HepG2 (cell line): ENCODE measurements around the gene CCDC167. TPM values are rescaled to one million over a fixed set of nuclear protein-coding genes. Genes with fewer than 3 reads are reported as not detected.
A peak's percentile ranks its signal among the peaks of the same experiment; 100 is the strongest.
"Not testable (repeated sequence)": the region's sequence is repeated elsewhere in the genome, so short reads cannot be mapped to it uniquely, and the experiment has no call there.

Experiments
- ATAC-seq: fragments of 200-7000 bp; cut with Tn5 transposase; 3 replicates; pipeline ENCODE4 v1.9.1; 2020; ENCODE audit warnings: mild to moderate bottlenecking, moderate library complexity
- BruUV-seq: library from RNA; stranded (reverse); fragments of 400-500 nt; replicated peaks from 2 replicates; lab custom pipeline; 2021; lab: Mats Ljungman, UMichigan
- CTCF ChIA-PET: fragments of 300-600 bp; formaldehyde crosslinking; extraction: SDS; loops from one replicate; lab custom pipeline; 2021; ENCODE audit warnings: low total read pairs, inconsistent platforms, low intra/inter-chr PET ratio; lab: Yijun Ruan, JAX
- POLR2A ChIA-PET: fragments of 350-600 bp; sonication (Branson Sonifier 250); formaldehyde crosslinking; loops from one replicate; lab custom pipeline; 2020; ENCODE audit warnings: antibody characterized with exemption, inconsistent platforms; lab: Yijun Ruan, JAX
- DNase-seq: peaks from one replicate; pipeline ENCODE4 v3.0.0-alpha.2; 2015; ENCODE audit warnings: low spot score
- FAIRE-seq: peaks from 3 replicates; lab custom pipeline; 2011; peaks lifted over from hg19 to GRCh38; lab: Jason Lieb, UNC
- H2AFZ ChIP-seq: one replicate; pipeline ENCODE4 v1.6.1; 2011; ENCODE audit warnings: low read length, inconsistent platforms
- H3K27ac ChIP-seq: fragments of 300-600 bp; 3 replicates; pipeline ENCODE4 v1.8.0; 2011; ENCODE audit warnings: mixed run types, mild to moderate bottlenecking, mixed read lengths, low read length, inconsistent platforms; ENCODE audit not compliant: insufficient read depth; ENCODE audit errors: extremely low read length
- H3K27me3 ChIP-seq, 2 experiments: fragments of 200-600 bp in 1 of 2; 2 replicates in 1 of 2; 3 replicates in 1 of 2; pipeline versions ENCODE4 v1.6.0 to v1.8.0; 2011; ENCODE audit warnings: low read length in 2 of 2, mild to moderate bottlenecking in 2 of 2, moderate library complexity in 2 of 2, inconsistent platforms in 1 of 2; ENCODE audit not compliant: insufficient read depth in 2 of 2, control insufficient read depth in 1 of 2
- H3K36me3 ChIP-seq, 2 experiments: fragments of 200-600 bp in 1 of 2; replicated peaks in 1 of 2; 2 replicates in 1 of 2; 3 replicates in 1 of 2; pipeline versions ENCODE4 v1.5.1 to v1.8.0; 2011; ENCODE audit warnings: low read length in 2 of 2, inconsistent platforms in 1 of 2; ENCODE audit not compliant: insufficient read depth in 2 of 2, control insufficient read depth in 1 of 2
- H3K4me1 ChIP-seq: 2 replicates; pipeline ENCODE4 v1.5.1; 2012; ENCODE audit warnings: low read length, inconsistent platforms; ENCODE audit not compliant: insufficient read depth
- H3K4me2 ChIP-seq: 2 replicates; pipeline ENCODE4 v1.6.0; 2011; ENCODE audit warnings: low read depth, low read length, inconsistent platforms
- H3K4me3 ChIP-seq, 3 experiments: fragments of 200-600 bp in 1 of 3; sonication (generic), shearing (Covaris generic) in 1 of 3; replicated peaks in 1 of 3; 2 replicates each; pipeline ENCODE4 v1.5.1; 2011 to 2016; ENCODE audit warnings: low read length in 3 of 3, inconsistent platforms in 2 of 3, low read depth in 2 of 3, mild to moderate bottlenecking in 2 of 3, control low read depth in 1 of 3, mixed read lengths in 1 of 3; ENCODE audit not compliant: insufficient read depth in 1 of 3
- H3K79me2 ChIP-seq: one replicate; pipeline ENCODE4 v1.6.1; 2011; ENCODE audit warnings: low read length, inconsistent platforms; ENCODE audit not compliant: insufficient read depth
- H3K9ac ChIP-seq: 2 replicates; pipeline ENCODE4 v1.6.0; 2011; ENCODE audit warnings: mild to moderate bottlenecking, low read depth, low read length, inconsistent platforms; ENCODE audit not compliant: insufficient read depth
- H3K9me3 ChIP-seq: 2 replicates; pipeline ENCODE4 v1.5.1; 2012; ENCODE audit warnings: mild to moderate bottlenecking, low read length
- H4K20me1 ChIP-seq: 2 replicates; pipeline ENCODE4 v1.6.0; 2011; ENCODE audit warnings: inconsistent platforms, mild to moderate bottlenecking, low read length, moderate library complexity; ENCODE audit not compliant: insufficient read depth
- MAFK ChIP-seq, 2 experiments: IDR thresholded peaks in 1 of 2; conservative IDR thresholded peaks in 1 of 2; 2 replicates each; pipeline ENCODE4 v1.6.1; 2011; ENCODE audit warnings: improper control_type of control experiment in 2 of 2, low read length in 2 of 2
- NFYB ChIP-seq: sonication (generic); formaldehyde crosslinking; IDR thresholded peaks from 2 replicates; pipeline ENCODE4 v1.4.0; 2020; ENCODE audit warnings: missing genetic modification reagents
- RBAK ChIP-seq: sonication (generic); formaldehyde crosslinking; IDR thresholded peaks from 2 replicates; pipeline ENCODE4 v1.5.1; 2020; ENCODE audit warnings: mild to moderate bottlenecking, missing genetic modification reagents
- RFXANK ChIP-seq: IDR thresholded peaks from 2 replicates; pipeline ENCODE4 v1.6.1; 2016
- ZNF644 ChIP-seq: IDR thresholded peaks from 2 replicates; pipeline ENCODE4 v1.6.1; 2016; ENCODE audit warnings: low read depth
- ZNF773 ChIP-seq: sonication (generic); formaldehyde crosslinking; IDR thresholded peaks from 2 replicates; pipeline ENCODE4 v1.4.0; 2020; ENCODE audit warnings: missing genetic modification reagents, borderline replicate concordance
- whole genome bisulfite sequencing: methylation state at CpG from one replicate; pipeline ENCODE4 v1.1.6; 2017; ENCODE audit warnings: low lambda C conversion rate; 5-methylcytosine and 5-hydroxymethylcytosine counted together
- in situ Hi-C: cut with HindIII; loops from 2 replicates; pipeline ENCODE4 v1.10.0; 2017; ENCODE audit warnings: low pct_unique_long_range_greater_than_20kb; ENCODE audit not compliant: extremely low pct_ligation_motif_present
- intact Hi-C: fragments of 100-400 bp; cut with micrococcal nuclease; formaldehyde crosslinking; loops from one replicate; pipeline ENCODE4 v1.10.0; 2022; ENCODE audit not compliant: unreplicated experiment
- polyA plus RNA-seq, 8 experiments: library from polyadenylated mRNA; depleted of rRNA in 3 of 8; stranded (reverse) in 7 of 8; unstranded in 1 of 8; fragments of >200 nt; fragmentation: Illumina TruSeq in 4 of 8; extraction: Trizol in 4 of 8; gene quantifications; 2 replicates each; pipeline versions ENCODE4 v1.2.1 to v1.2.3, GENCODE V29; 2011 to 2016; ENCODE audit warnings: low read depth in 4 of 8, missing spikeins in 1 of 8, mixed read lengths in 1 of 8; ENCODE audit not compliant: insufficient read depth in 1 of 8
- total RNA-seq, 5 experiments: library from RNA; depleted of rRNA; stranded (reverse); fragments of >200 nt; fragmentation: Illumina TruSeq; extraction: Trizol; gene quantifications; 2 replicates each; pipeline ENCODE4 v1.2.3, GENCODE V29; 2016; ENCODE audit warnings: low read depth in 1 of 5

The CCDC167 gene
- total and polyA plus RNA-seq, 2 of the 13 experiments (the other 11 are each of a cell fraction or from before 2014, with no cell fraction given), result 48.4 to 66.8 TPM

DNA sequence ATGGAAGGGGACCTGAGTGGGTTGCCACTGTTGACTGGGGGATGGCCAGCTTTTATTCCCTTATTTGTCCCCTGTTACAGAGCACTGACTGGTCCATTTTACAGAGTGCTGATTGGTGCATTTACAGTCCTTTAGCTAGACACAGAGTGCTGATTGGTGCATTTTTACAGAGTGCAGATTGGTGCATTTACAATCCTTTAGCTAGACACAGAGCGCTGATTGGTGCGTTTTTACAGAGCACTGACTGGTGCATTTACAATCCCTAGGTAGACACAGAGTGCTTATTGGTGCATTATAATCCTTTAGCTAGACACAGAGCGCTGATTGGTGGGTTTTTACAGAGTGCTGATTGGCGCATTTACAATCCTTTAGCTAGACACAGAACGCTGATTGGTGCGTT, 1.2 kb upstream of the CCDC167 start:
- CTCF ChIA-PET, result not testable (repeated sequence)

DNA sequence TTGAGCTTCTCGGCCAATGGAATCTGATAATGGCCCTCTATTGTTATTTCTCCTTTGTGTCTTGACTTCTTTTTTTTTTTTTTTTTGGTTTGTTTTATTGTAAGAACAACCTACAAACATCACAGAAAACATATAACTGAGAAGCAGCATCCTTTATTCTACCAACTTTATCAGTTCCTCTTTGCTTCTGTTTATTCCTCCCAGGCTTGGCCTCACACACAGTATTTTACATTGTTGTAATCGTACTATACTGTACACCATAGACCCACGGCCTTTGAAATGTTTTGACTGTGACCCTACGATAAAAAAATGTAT, 558 bp upstream of the CCDC167 start:
- no peak for ATAC-seq
- intact Hi-C loops, result no loop called here
- no peak for FAIRE-seq
- H3K9ac ChIP-seq, result no peak overlapping the region; the same call in 1 of the 2 replicates
- H3K79me2 ChIP-seq, result peaks cover 5% of the 10 kb centered on the region
- BruUV-seq, result no TSS peak
- no peaks in the 10 kb centered on the region for H4K20me1 ChIP-seq
- H2AFZ ChIP-seq, result peak overlapping the region; percentile 94
- peaks cover 36% of the 10 kb centered on the region for H3K4me1 ChIP-seq
- peak overlapping the region; percentile 28 to 84 (median 67); a peak in 4 of 6 replicates for H3K4me3 ChIP-seq
- DNase-seq, result no peak
- no peaks in the 10 kb centered on the region; a peak in 1 of 5 replicates for H3K27me3 ChIP-seq
- WGBS, result 76% methylated on average over 4 of the region's 4 CpGs
- TF ChIP-seq RFXANK (CRISPR knock-in tag), result no peak
- TF ChIP-seq ZNF644 (CRISPR knock-in tag), result no peak
- TF ChIP-seq RBAK (CRISPR knock-in tag), result no peak
- no peak for TF ChIP-seq ZNF773
- POLR2A ChIA-PET, result interaction anchor here (0.8 to 1.0 kb wide), 3 partner anchors 9 to 67 kb away, joined by 3 to 8 read pairs (median 3); partner anchors contain the start of gene CMTR1
- CTCF ChIA-PET, result no interaction called here
- no peaks in the 10 kb centered on the region for H3K9me3 ChIP-seq
- H3K36me3 ChIP-seq, result no peaks in the 10 kb centered on the region
- peak overlapping the region; percentile 94 for H3K4me2 ChIP-seq
- in situ Hi-C loops, result no loop called here
- no peak overlapping the region for H3K27ac ChIP-seq

More for the DNA sequence above, 1.2 kb upstream of the CCDC167 start:
- intact Hi-C loops, ATAC-seq, H3K27me3 ChIP-seq, DNase-seq, H2AFZ ChIP-seq, BruUV-seq, H3K36me3 ChIP-seq, H3K9ac ChIP-seq, H3K4me3 ChIP-seq, in situ Hi-C loops, H3K4me2 ChIP-seq, H3K79me2 ChIP-seq, H4K20me1 ChIP-seq, FAIRE-seq, H3K27ac ChIP-seq, H3K9me3 ChIP-seq: not testable (repeated sequence)
- 100% methylated on average over 6 of the region's 6 CpGs for WGBS
- POLR2A ChIA-PET, result interaction anchor here (1.0 kb wide), 1 partner anchor 9 kb away, joined by 3 read pairs; no protein-coding TSS in a partner anchor
- peaks cover 36% of the 10 kb centered on the region for H3K4me1 ChIP-seq
- peak; percentile 42; the same call in 1 of the 2 replicates for TF ChIP-seq NFYB (CRISPR knock-in tag)
- 0 out of 4 replicates have a peak, but pooled peaks of 1 of the 2 experiments have one; percentile 24 for TF ChIP-seq MAFK (conservative IDR thresholded peaks at IDR 0.05 in 1 of 2, IDR thresholded peaks at IDR 0.05 in 1 of 2; ENCODE audit: low read length in 2 of 2)
